Suprapubic skin (tissue), 3 donors: ENCODE data around the gene EIF2B2.
"Not testable (repeated sequence)": the region's sequence is repeated elsewhere in the genome, so short reads cannot be mapped to it uniquely, and the experiment has no call there.

Source experiments
- POLR2A ChIP-seq, 2 donors: fragments of 450-650 bp; IDR thresholded peaks; one replicate each; pipeline ENCODE4 v1.6.1; 2017; ENCODE audit warnings: antibody characterized with exemption in 2 of 2, mild to moderate bottlenecking in 2 of 2, moderate library complexity in 2 of 2
- TF ChIP-seq, protein P1 (sequence below), 2 donors: fragments of 200-600 bp in 1 of 2; fragments of 450-650 bp in 1 of 2; sonication (generic) in 1 of 2; IDR thresholded peaks; one replicate each; pipeline ENCODE4 v1.5.1; 2016 to 2019; ENCODE audit warnings: antibody characterized with exemption in 2 of 2, mild to moderate bottlenecking in 1 of 2, moderate library complexity in 1 of 2

- TF ChIP-seq, protein P1, sequence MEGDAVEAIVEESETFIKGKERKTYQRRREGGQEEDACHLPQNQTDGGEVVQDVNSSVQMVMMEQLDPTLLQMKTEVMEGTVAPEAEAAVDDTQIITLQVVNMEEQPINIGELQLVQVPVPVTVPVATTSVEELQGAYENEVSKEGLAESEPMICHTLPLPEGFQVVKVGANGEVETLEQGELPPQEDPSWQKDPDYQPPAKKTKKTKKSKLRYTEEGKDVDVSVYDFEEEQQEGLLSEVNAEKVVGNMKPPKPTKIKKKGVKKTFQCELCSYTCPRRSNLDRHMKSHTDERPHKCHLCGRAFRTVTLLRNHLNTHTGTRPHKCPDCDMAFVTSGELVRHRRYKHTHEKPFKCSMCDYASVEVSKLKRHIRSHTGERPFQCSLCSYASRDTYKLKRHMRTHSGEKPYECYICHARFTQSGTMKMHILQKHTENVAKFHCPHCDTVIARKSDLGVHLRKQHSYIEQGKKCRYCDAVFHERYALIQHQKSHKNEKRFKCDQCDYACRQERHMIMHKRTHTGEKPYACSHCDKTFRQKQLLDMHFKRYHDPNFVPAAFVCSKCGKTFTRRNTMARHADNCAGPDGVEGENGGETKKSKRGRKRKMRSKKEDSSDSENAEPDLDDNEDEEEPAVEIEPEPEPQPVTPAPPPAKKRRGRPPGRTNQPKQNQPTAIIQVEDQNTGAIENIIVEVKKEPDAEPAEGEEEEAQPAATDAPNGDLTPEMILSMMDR (IDR thresholded peaks at IDR 0.05), result not testable (repeated sequence)
- not testable (repeated sequence) for TF ChIP-seq POLR2A (IDR thresholded peaks at IDR 0.05)
These were observed 8.5 kb upstream of the EIF2B2 start for GRCh38 chr14:74994182-74994581.
